HepG2 (cell line): ENCODE data around the gene MIDN. TPM values are rescaled to one million over a fixed set of nuclear protein-coding genes. Genes with fewer than 3 reads are reported as not detected.

ENCODE experiments used
- CAMTA2 ChIP-seq: sonication (generic); formaldehyde crosslinking; IDR thresholded peaks from 2 replicates; pipeline ENCODE4 v1.4.0; 2020; ENCODE audit warnings: mild to moderate bottlenecking, missing genetic modification reagents, borderline replicate concordance
- CCAR2 ChIP-seq: fragments of 200-400 bp; formaldehyde crosslinking; optimal IDR thresholded peaks from 2 replicates; pipeline ENCODE3; 2018; ENCODE audit warnings: low read depth, mild to moderate bottlenecking, low read length, moderate library complexity
- CENPT ChIP-seq: sonication (generic); formaldehyde crosslinking; IDR thresholded peaks from 2 replicates; pipeline ENCODE4 v1.8.0; 2022; ENCODE audit warnings: low read depth, mild to moderate bottlenecking, moderate library complexity, missing genetic modification reagents
- E2F2 ChIP-seq: sonication (generic); formaldehyde crosslinking; IDR thresholded peaks from 2 replicates; pipeline ENCODE4 v1.4.0; 2020; ENCODE audit warnings: missing genetic modification reagents, borderline replicate concordance
- ELF3 ChIP-seq: IDR thresholded peaks from 2 replicates; pipeline ENCODE4 v1.6.1; 2016; ENCODE audit warnings: missing genetic modification reagents, missing compliant biosample characterization
- FOXA1 ChIP-seq, 2 experiments: fragments of 450-650 bp in 1 of 2; sonication (generic) in 1 of 2; formaldehyde crosslinking in 1 of 2; IDR thresholded peaks; 2 replicates each; pipeline versions ENCODE4 v1.4.0 to v1.6.1; 2016 to 2020; ENCODE audit warnings: missing genetic modification reagents in 1 of 2
- FOXK2 ChIP-seq: fragments of 450-650 bp; IDR thresholded peaks from 2 replicates; pipeline ENCODE4 v1.6.1; 2016
- KLF15 ChIP-seq: sonication (generic); formaldehyde crosslinking; IDR thresholded peaks from 2 replicates; pipeline ENCODE4 v1.8.1; 2023; ENCODE audit warnings: borderline replicate concordance, mild to moderate bottlenecking, inconsistent platforms, missing genetic modification reagents, mixed read lengths
- KLF6 ChIP-seq: IDR thresholded peaks from 2 replicates; pipeline ENCODE4 v1.8.0; 2016; ENCODE audit warnings: missing biosample characterization, missing genetic modification reagents
- MAFF ChIP-seq: IDR thresholded peaks from 2 replicates; pipeline ENCODE4 v1.6.1; 2011; ENCODE audit warnings: low read depth, low read length, improper control_type of control experiment
- MIER3 ChIP-seq: IDR thresholded peaks from 2 replicates; pipeline ENCODE4 v1.6.1; 2016; ENCODE audit warnings: missing compliant biosample characterization, borderline replicate concordance
- NFYB ChIP-seq: sonication (generic); formaldehyde crosslinking; IDR thresholded peaks from 2 replicates; pipeline ENCODE4 v1.4.0; 2020; ENCODE audit warnings: missing genetic modification reagents
- NKX3-1 ChIP-seq: sonication (generic); formaldehyde crosslinking; IDR thresholded peaks from 2 replicates; pipeline ENCODE4 v1.5.0; 2020; ENCODE audit warnings: missing genetic modification reagents
- PAF1 ChIP-seq: IDR thresholded peaks from 2 replicates; pipeline ENCODE4 v1.6.1; 2016; ENCODE audit warnings: missing genetic modification reagents, missing compliant biosample characterization
- RELA ChIP-seq: sonication (generic); formaldehyde crosslinking; IDR thresholded peaks from 2 replicates; pipeline ENCODE4 v1.4.0; 2020; ENCODE audit warnings: missing genetic modification reagents
- SKIL ChIP-seq: sonication (generic); formaldehyde crosslinking; IDR thresholded peaks from 2 replicates; pipeline ENCODE4 v1.8.0; 2022; ENCODE audit warnings: missing genetic modification reagents, mild to moderate bottlenecking, moderate library complexity, borderline replicate concordance
- TBL1XR1 ChIP-seq: fragments of 150-350 bp; IDR thresholded peaks from 2 replicates; pipeline ENCODE4 v1.6.1; 2014; ENCODE audit warnings: borderline replicate concordance, low read length; ENCODE audit not compliant: partially characterized antibody
- TCF7 ChIP-seq: sonication (generic); IDR thresholded peaks from 2 replicates; pipeline ENCODE4 v1.6.1; 2016; ENCODE audit warnings: antibody characterized with exemption, low read depth
- ZBTB21 ChIP-seq: sonication (generic); formaldehyde crosslinking; IDR thresholded peaks from 2 replicates; pipeline ENCODE4 v1.4.0; 2020; ENCODE audit warnings: missing genetic modification reagents
- ZNF205 ChIP-seq: IDR thresholded peaks from 2 replicates; pipeline ENCODE4 v1.6.1; 2018; ENCODE audit warnings: missing biosample characterization, missing genetic modification reagents
- ZNF207 ChIP-seq: fragments of 450-650 bp; IDR thresholded peaks from 2 replicates; pipeline ENCODE4 v1.6.1; 2016; ENCODE audit warnings: antibody characterized with exemption, borderline replicate concordance
- ZNF468 ChIP-seq: sonication (generic); formaldehyde crosslinking; IDR thresholded peaks from 2 replicates; pipeline ENCODE4 v1.8.0; 2022; ENCODE audit warnings: mild to moderate bottlenecking, moderate library complexity, missing genetic modification reagents
- ZNF496 ChIP-seq: sonication (generic); formaldehyde crosslinking; IDR thresholded peaks from 2 replicates; pipeline ENCODE4 v1.8.1; 2023; ENCODE audit warnings: mild to moderate bottlenecking, moderate library complexity, missing genetic modification reagents; ENCODE audit not compliant: insufficient replicate concordance
- ZNF598 ChIP-seq: sonication (generic); formaldehyde crosslinking; IDR thresholded peaks from 2 replicates; pipeline ENCODE4 v1.5.1; 2020; ENCODE audit warnings: mild to moderate bottlenecking, missing genetic modification reagents, borderline replicate concordance
- ZNF615 ChIP-seq: sonication (generic); formaldehyde crosslinking; IDR thresholded peaks from 2 replicates; pipeline ENCODE4 v1.5.0; 2020; ENCODE audit warnings: mild to moderate bottlenecking, missing genetic modification reagents, borderline replicate concordance
- ZNF703 ChIP-seq: sonication (generic); formaldehyde crosslinking; IDR thresholded peaks from 2 replicates; pipeline ENCODE4 v1.5.1; 2020; ENCODE audit warnings: missing genetic modification reagents, mild to moderate bottlenecking, moderate library complexity, borderline replicate concordance
- ZNF780A ChIP-seq: sonication (generic); formaldehyde crosslinking; IDR thresholded peaks from 2 replicates; pipeline ENCODE4 v1.8.0; 2022; ENCODE audit warnings: mild to moderate bottlenecking, missing genetic modification reagents, moderate library complexity
- ZNF850 ChIP-seq: sonication (generic); formaldehyde crosslinking; conservative IDR thresholded peaks from 2 replicates; pipeline ENCODE4 v1.9.0; 2021; ENCODE audit warnings: mild to moderate bottlenecking, missing genetic modification reagents
- ZSCAN25 ChIP-seq: sonication (generic); formaldehyde crosslinking; IDR thresholded peaks from 2 replicates; pipeline ENCODE4 v1.8.0; 2022; ENCODE audit warnings: mild to moderate bottlenecking, missing genetic modification reagents
- polyA plus RNA-seq, 8 experiments: library from polyadenylated mRNA; depleted of rRNA in 3 of 8; stranded (reverse) in 7 of 8; unstranded in 1 of 8; fragments of >200 nt; fragmentation: Illumina TruSeq in 4 of 8; extraction: Trizol in 4 of 8; gene quantifications; 2 replicates each; pipeline versions ENCODE4 v1.2.1 to v1.2.3, GENCODE V29; 2011 to 2016; ENCODE audit warnings: low read depth in 4 of 8, missing spikeins in 1 of 8, mixed read lengths in 1 of 8; ENCODE audit not compliant: insufficient read depth in 1 of 8
- total RNA-seq, 5 experiments: library from RNA; depleted of rRNA; stranded (reverse); fragments of >200 nt; fragmentation: Illumina TruSeq; extraction: Trizol; gene quantifications; 2 replicates each; pipeline ENCODE4 v1.2.3, GENCODE V29; 2016; ENCODE audit warnings: low read depth in 1 of 5

The MIDN gene
- total and polyA plus RNA-seq, 2 of the 13 experiments (the other 11 are each of a cell fraction or from before 2014, with no cell fraction given): 8.4 to 18.0 TPM

GRCh38 chr19:1259206-1259875, 11.0 kb downstream of the MIDN start (continued):
- TF ChIP-seq ZNF850 (CRISPR knock-in tag) (no peak; the same call in 1 of the 2 replicates), ZSCAN25 (peak; percentile 60; the same call in 1 of the 2 replicates), FOXK2 (0 out of 2 replicates have a peak, but pooled peaks have one; percentile 14), NFYB (CRISPR knock-in tag) (peak; percentile 35; the same call in 1 of the 2 replicates), KLF15 (CRISPR knock-in tag) (no peak), TBL1XR1 (peak; percentile 13), NKX3-1 (no peak), SKIL (peak; percentile 87), ZNF496 (CRISPR knock-in tag) (no peak), CCAR2 (no peak), ZNF780A (no peak), ZNF205 (CRISPR knock-in tag) (0 out of 2 replicates have a peak, but pooled peaks have one; percentile 15), RELA (no peak), CAMTA2 (CRISPR knock-in tag) (no peak), MAFF (no peak), ZNF207 (no peak), ZBTB21 (CRISPR knock-in tag) (peak; percentile 48; the same call in 1 of the 2 replicates), TCF7 (no peak), E2F2 (CRISPR knock-in tag) (peak; percentile 45; the same call in 1 of the 2 replicates), ZNF468 (CRISPR knock-in tag) (peak; percentile 88; the same call in 1 of the 2 replicates), ELF3 (CRISPR knock-in tag) (peak; percentile 99), FOXA1 (IDR thresholded peaks at IDR 0.05) (no peak), FOXA1 (CRISPR knock-in tag; IDR thresholded peaks at IDR 0.05) (peak; percentile 11; the same call in 1 of the 2 replicates), ZNF703 (CRISPR knock-in tag) (0 out of 2 replicates have a peak, but pooled peaks have one; percentile 38), KLF6 (CRISPR knock-in tag) (peak; percentile 66; the same call in 1 of the 2 replicates), ZNF598 (CRISPR knock-in tag) (peak; percentile 81; the same call in 1 of the 2 replicates), ZNF615 (CRISPR knock-in tag) (no peak; the same call in 1 of the 2 replicates), MIER3 (CRISPR knock-in tag) (peak; percentile 33; the same call in 1 of the 2 replicates), PAF1 (peak; percentile 100), CENPT (CRISPR knock-in tag) (peak; percentile 92)
